Left cardiac atrium (tissue), 4 donors: ENCODE results near the gene GDF10. TPM values are rescaled to one million over a fixed set of nuclear protein-coding genes. Genes with fewer than 3 reads are reported as not detected.
A peak's percentile ranks its signal among the peaks of the same experiment; 100 is the strongest.

ENCODE experiments used
- ATAC-seq, 2 donors: fragments of 200-7000 bp; cut with Tn5 transposase; one replicate each; pipeline ENCODE4 v1.9.1; 2020; ENCODE audit warnings: mild to moderate bottlenecking in 2 of 2, moderate library complexity in 2 of 2
- DNase-seq: peaks from one replicate; pipeline ENCODE4 v3.0.0-alpha.2; 2020
- intact Hi-C, 2 donors: fragments of 100-400 bp; cut with DNase I; formaldehyde crosslinking; loops; one replicate each; pipeline versions ENCODE4 v1.14.1 to v1.15.1; 2022 to 2023
- total RNA-seq, 2 donors: library from RNA; stranded (reverse); fragmentation: NEBNext Ultra II Directional; extraction: Animal tissue kit (Norgen Biotek cat#: 25700); gene quantifications; one replicate each; pipeline ENCODE4 v1.2.1, GENCODE V29; 2021
- donor health status: DM: no; HTN: yes; CAD: no.
- donor health status: DM: no; HTN: yes; CAD: no; lungs with severe emphysema.
- donor health status: DM: yes; HTN: yes; CAD: no.
- donor health status: Dilated cardiomyopathy.

The GDF10 gene
- total RNA-seq, 2 donors from 2014 or later: 0.89 to 1.4 TPM

- intact Hi-C loops: loop anchor here in 1 of 2 donors (5.0 kb wide), 1 partner anchor 218 kb away; no protein-coding TSS in a partner anchor
- no peak for DNase-seq
- no peak for ATAC-seq
Measured at GRCh38 chr10:47264797-47265281, 35.2 kb upstream of the GDF10 start.

DNA sequence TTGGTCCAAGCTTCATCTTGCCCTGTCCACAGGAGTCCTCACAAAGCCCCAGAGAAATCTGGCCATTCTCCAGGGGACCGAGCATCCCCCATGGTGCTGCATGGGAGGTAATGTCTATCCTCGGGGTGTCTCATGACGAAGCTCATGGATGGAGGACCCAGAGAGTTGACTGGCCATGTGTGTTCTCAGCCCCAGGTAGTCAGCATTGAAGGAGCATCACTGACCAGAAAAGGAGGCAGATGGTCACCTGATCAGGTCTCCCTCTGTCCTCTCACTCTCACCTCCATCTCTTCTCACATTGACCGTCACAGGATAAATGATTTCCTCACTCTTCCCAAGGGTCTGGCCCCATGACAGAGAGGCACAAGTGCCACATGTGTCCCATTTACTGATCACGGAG, 33.4 kb upstream of the GDF10 start:
- intact Hi-C loops: no loop called here
- DNase-seq: no peak
- no peak for ATAC-seq

DNA sequence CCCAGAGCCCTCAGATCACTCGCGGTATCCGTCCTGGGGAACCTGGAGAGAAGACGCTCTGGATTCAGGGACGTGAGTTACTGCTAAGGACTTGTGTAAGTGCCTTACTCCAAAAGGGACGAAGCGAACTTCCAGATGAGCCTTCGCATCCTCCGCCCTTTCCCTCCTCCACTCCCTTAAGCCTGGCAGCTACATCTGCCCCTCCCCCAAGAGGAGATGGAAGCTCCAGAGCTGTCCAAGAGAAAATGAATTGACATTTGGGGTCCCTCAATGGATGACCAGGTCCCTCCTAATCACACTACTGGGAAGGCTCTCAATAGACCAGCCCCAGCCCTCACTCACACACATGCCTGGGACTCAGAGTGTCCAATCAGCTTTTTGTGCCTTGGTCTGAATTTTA, 31.3 kb upstream of the GDF10 start:
- no peak for DNase-seq
- intact Hi-C loops: no loop called here
- ATAC-seq: no peak

DNA sequence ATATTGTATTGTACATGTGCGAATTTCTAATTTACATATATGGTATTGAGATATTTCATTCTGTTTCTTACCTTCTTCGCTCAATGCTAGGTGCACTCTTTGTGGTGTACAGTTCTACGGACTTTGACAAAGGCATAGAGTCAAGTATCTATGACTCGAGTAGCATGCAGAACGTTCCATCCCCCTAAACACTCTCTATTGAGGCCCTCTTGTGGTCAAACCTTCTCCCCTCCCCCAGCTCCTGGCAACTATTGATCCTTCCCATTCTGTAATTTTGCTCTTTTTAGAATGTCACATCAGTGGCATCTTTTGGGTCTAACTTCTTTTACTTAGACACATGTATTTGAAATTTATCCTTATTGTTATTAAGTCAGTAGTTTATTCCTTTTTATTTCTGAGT, 30.7 kb upstream of the GDF10 start:
- ATAC-seq: no peak
- intact Hi-C loops: no loop called here
- no peak for DNase-seq

DNA sequence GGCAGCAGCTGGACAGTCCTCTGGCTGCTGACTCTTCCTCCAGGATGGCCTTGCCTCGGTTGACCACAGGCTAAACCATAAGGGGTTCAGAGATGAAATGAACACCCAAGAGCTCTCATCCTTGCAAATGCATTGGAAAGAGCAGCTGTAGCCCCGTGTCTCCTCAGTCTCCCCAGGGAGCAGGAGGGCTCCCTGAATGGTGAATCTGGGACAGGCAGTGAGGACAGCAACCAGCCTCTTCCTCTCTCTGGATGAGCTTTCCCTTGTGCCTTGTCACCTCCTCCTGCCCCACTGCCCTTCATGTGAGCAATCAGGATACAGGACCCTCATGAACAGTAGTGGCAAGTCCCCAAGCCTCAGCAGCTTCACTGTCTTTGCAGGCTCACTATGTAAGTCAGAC, 23.9 kb upstream of the GDF10 start:
- ATAC-seq (no peak), DNase-seq (no peak)
- intact Hi-C loops: no loop called here

- intact Hi-C loops: no loop called here
- DNase-seq (no peak), ATAC-seq (peak; percentile 38 to 44)
Measured at GRCh38 chr10:47276576-47277351, 23.2 kb upstream of the GDF10 start.

DNA sequence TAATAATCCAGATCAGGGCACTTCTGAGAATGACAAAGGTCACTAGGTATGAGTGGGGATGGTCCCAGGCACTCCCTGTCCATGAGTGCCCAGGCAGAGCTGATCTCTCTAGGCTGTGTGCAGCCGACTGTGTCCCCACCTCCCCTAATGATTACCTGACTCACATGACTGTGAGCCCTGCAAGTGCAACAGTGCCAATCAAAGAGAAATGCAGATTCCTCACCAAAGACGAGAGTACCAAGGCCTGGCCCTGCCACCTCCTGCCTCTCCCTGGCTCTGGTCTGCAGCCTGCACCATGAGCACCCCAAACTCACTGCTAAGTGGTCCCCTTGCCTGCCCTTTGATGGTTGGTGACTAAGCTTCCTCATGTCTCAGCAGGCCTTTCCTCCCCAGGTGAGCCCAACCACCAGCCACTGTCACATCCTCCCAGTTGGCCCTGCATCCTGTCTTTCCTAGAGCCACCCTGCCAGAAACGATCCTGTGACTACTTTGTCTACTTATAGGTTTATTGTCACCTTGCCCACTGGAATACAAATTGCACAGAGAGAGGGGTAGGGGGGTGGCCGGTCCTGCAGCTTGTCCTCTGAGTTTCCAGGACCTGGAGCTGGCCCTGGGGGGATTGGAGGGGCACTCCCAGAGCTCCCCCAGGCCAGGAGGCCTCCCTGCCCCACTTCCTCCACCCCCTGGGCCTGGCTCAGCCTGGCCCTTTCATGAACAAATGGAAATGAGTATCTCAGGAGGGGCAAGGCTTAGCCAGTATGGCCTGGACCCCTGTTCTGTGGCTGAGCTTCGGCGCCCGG, 22.4 kb upstream of the GDF10 start:
- ATAC-seq (no peak), DNase-seq (no peak)
- intact Hi-C loops: no loop called here

GRCh38 chr10:47278152-47278473, 21.9 kb upstream of the GDF10 start:
- DNase-seq: no peak
- intact Hi-C loops: no loop called here
- no peak for ATAC-seq

DNA sequence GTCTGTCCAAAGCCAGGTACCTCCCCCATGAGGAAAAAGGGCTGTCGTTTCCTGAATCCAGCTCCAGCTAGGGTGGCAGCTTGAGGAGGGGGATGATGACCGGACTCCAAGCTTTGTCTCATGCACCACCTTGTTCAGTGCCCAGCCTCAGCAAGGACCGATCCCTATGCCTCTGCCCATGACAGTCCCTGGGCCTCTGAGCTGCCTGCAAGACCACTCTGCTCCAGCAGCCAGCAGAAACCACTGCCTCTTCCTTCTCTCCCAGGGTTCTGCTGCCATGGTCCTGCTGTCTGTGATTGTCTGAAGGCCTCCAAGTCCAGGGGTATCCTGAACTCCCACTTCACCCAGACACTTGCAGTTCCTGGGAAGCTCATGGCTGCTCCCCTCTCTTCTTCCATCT, 21.3 kb upstream of the GDF10 start:
- ATAC-seq (no peak), DNase-seq (no peak)
- intact Hi-C loops: no loop called here

- DNase-seq: no peak
- no peak for ATAC-seq
- intact Hi-C loops: no loop called here
Measured at GRCh38 chr10:47279276-47279675, 20.7 kb upstream of the GDF10 start.

DNA sequence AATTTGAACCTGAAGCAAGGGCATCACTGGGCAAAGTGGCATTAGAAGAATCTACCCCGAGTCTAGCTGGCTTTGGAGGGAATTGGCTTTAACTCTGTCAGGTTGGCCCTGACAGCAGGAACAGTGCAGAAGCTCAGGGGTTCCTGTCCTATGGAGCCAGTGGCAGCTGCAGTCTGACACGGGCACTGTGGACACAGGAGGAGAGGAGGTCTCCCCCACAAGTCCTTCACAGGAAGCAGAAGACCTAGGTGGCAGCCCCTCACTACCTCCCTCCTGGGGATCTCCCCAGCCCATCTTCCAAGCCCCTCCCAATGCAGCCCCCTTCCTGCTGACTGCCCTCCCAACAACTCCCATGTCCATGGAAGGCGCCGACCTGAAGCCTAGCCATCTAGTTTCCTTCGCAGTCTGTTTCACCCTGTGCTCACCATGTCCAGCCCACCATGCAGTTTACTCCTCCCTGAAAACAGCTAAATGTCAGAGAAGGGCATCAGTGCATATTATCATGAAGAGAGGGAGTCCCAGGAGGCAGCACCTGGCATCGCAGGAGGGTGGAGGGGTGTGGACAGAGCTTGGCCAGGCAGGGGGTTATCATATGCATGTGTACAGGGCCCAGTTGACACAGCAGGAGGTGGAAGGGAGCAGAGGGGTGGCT, 17.9 kb upstream of the GDF10 start:
- intact Hi-C loops: no loop called here
- ATAC-seq (no peak), DNase-seq (no peak)

- no peak for DNase-seq
- intact Hi-C loops: no loop called here
- no peak for ATAC-seq
Measured at GRCh38 chr10:47282657-47283018, 17.4 kb upstream of the GDF10 start.

- no peak for ATAC-seq
- DNase-seq: no peak
- intact Hi-C loops: no loop called here
Measured at GRCh38 chr10:47283101-47283630, 16.8 kb upstream of the GDF10 start.

GRCh38 chr10:47283848-47284247, 16.1 kb upstream of the GDF10 start:
- DNase-seq (no peak), ATAC-seq (no peak)
- intact Hi-C loops: no loop called here

DNA sequence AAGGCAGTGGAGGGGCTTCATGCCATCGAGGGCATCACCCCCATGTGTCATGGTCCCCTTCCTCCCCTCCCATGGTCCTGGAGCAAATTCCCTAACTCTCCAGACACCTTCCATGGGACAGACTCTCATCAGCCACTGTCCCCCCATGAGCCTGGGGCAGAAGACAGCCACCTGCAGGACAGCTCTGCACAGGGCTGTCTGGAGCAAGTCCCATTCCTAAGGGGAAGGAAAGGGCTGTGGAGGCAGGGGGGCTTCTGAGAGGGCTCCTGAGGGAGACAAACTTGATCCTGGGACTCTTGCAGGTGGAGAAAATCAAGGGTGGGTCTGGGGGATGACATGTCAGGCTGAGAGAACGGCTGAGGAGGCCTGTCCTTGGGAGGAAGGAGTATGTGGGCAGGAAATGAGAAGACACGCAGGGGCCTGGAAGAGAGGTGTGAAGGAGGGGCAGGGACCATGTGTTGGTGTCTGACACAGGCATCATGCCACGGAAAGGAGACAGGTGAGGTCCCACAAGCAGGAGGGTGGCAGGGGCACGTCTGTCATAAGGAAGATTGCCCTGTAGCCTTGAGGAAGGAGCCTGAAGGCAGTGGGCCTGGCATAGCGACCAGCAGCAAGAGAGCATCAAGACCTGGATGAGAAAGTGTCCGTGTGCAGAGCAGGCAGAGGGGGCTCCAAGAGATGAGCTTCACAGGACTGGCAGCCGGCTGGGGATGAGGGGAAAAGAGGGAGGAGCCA, 14.4 kb upstream of the GDF10 start:
- ATAC-seq (no peak), DNase-seq (no peak)
- intact Hi-C loops: no loop called here

GRCh38 chr10:47286116-47286505, 13.9 kb upstream of the GDF10 start:
- DNase-seq (no peak), ATAC-seq (no peak)
- intact Hi-C loops: no loop called here

DNA sequence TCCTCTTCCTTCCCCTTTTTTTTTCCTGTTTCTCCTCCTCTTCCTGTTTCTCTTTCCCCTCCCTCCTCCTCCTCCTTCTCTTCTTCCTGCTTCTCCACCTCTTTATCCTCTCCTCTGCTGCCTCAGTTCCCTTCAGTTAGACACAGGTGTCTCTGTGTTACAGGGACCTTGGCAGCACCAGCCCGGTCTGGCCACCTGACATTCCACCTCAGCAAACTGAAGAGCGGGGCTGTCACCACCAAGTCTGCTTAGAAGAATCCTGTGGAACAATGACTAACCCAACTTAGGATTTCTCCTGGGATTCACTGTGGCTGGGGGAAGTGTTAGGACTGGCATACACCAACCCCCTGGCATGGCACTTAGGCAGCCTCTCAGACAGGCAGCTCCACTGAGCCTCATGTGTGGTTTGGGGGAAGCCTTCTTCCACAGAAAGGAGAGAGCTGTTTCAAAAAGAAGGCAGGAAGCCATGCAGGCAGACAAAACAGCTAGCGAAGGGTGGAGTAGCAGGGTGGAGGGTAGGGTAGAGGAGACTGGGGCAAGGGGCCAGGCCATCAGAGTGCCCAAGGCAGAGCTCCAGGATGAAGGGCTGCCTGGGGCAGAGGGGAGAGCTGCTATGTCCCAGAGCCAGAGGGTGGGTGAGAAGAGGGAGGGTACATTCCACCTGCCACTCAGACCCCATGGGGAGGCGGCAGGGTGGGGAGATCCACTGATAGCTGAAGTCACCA, 13.2 kb upstream of the GDF10 start:
- ATAC-seq (peak; percentile 29 to 58), DNase-seq (no peak)
- intact Hi-C loops: no loop called here

GRCh38 chr10:47287365-47287802, 12.6 kb upstream of the GDF10 start:
- DNase-seq (peak; percentile 55), ATAC-seq (peak; percentile 69 to 86)
- intact Hi-C loops: no loop called here

- ATAC-seq (no peak), DNase-seq (no peak)
- intact Hi-C loops: no loop called here
Measured at GRCh38 chr10:47287805-47288204, 12.2 kb upstream of the GDF10 start.
